Esophagus (tissue), 2 donors: ENCODE measurements around the gene RBM46. TPM values are rescaled to one million over a fixed set of nuclear protein-coding genes. Genes with fewer than 3 reads are reported as not detected.
"Not testable (repeated sequence)": the region's sequence is repeated elsewhere in the genome, so short reads cannot be mapped to it uniquely, and the experiment has no call there.

ENCODE experiments used
- H3K27ac ChIP-seq, 2 donors: one replicate each; pipeline ENCODE4 v1.5.1; 2013; ENCODE audit warnings: low read depth in 2 of 2, mild to moderate bottlenecking in 2 of 2, inconsistent platforms in 1 of 2, low read length in 1 of 2, moderate library complexity in 1 of 2
- H3K27me3 ChIP-seq, 2 donors: one replicate each; pipeline ENCODE4 v1.6.1; 2013; ENCODE audit warnings: low read length in 2 of 2, control low read depth in 1 of 2, mild to moderate bottlenecking in 1 of 2; ENCODE audit not compliant: insufficient read depth in 2 of 2, control insufficient read depth in 1 of 2
- H3K36me3 ChIP-seq, 2 donors: one replicate each; pipeline ENCODE4 v1.6.1; 2013; ENCODE audit warnings: low read length in 1 of 2; ENCODE audit not compliant: control insufficient read depth in 2 of 2, insufficient read depth in 2 of 2
- H3K4me1 ChIP-seq, 2 donors: one replicate each; pipeline ENCODE4 v1.6.1; 2013; ENCODE audit warnings: low read length in 1 of 2; ENCODE audit not compliant: control insufficient read depth in 2 of 2, insufficient read depth in 2 of 2
- H3K4me3 ChIP-seq, 2 donors: one replicate each; pipeline ENCODE4 v1.5.1; 2013; ENCODE audit warnings: low read length in 2 of 2, mild to moderate bottlenecking in 2 of 2, low read depth in 1 of 2, moderate library complexity in 1 of 2
- H3K9me3 ChIP-seq, 2 donors: one replicate each; pipeline ENCODE4 v1.6.1; 2013; ENCODE audit warnings: mild to moderate bottlenecking in 2 of 2, low read depth in 1 of 2, low read length in 1 of 2, moderate library complexity in 1 of 2; ENCODE audit not compliant: control insufficient read depth in 2 of 2, insufficient read depth in 1 of 2
- WGBS, 2 donors: extraction: QIAGEN DNeasy Blood & Tissue Kit; methylation state at CpG; one replicate each; pipeline ENCODE4 v1.1.7; 2013; 5-methylcytosine and 5-hydroxymethylcytosine counted together
- polyA plus RNA-seq, 2 donors: library from polyadenylated mRNA; stranded (reverse); fragments of 200-250 nt; gene quantifications; one replicate each; pipeline ENCODE4 v1.2.3, GENCODE V29; 2013
- donor health status: healthy with polysubstance abuse.
- donor health status: Bipolar disorder and iron deficiency.

Gene RBM46
- polyA plus RNA-seq, 2 donors = not detected

DNA sequence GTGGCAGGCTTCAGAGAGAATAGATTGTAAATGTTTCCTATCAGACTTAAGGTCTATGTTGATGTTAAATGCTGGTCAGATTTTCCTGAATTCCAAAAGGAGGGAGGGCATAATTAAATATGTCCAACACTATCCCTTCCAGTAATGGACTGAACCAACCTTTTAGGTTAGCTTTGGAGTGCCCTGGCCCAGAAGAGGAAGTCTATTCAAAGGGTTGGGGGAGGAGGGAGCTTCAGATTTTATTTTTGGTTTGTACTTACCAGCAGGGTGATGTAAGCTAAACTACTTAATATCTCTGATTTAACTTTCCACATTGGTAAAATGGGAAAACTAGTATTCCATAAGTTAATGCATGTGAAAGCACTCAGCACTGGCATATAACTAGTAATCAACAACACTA lies 91.1 kb downstream of the RBM46 start:
- no peak overlapping the region for H3K4me3 ChIP-seq
- H3K9me3 ChIP-seq = no peaks in the 10 kb centered on the region
- H3K27ac ChIP-seq = no peak overlapping the region
- no peaks in the 10 kb centered on the region for H3K4me1 ChIP-seq
- no peaks in the 10 kb centered on the region for H3K27me3 ChIP-seq
- H3K36me3 ChIP-seq = no peaks in the 10 kb centered on the region

DNA sequence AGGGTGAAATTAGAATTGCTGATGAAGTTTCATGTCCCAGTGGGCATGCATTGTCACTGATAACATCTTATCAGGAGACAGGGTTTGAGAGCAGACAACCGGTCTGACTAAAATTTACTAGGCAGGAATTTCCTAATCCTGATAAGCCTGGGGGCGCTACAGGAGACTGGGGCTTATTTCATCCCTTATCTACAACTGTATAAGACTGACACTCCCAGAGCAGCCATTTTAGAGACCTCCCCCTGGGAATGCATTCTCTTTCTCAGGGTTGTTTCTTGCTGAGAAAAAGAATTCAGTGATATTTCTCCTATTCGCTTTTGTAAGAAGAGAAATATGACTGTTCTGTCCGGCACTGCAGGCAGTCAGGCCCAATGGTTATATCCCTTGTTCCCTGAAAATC lies 93.0 kb downstream of the RBM46 start:
- not testable (repeated sequence) for H3K4me3 ChIP-seq, H3K9me3 ChIP-seq, H3K36me3 ChIP-seq, H3K4me1 ChIP-seq, H3K27me3 ChIP-seq, H3K27ac ChIP-seq
- 77 to 85% methylated on average over 4 of the region's 4 CpGs for WGBS, 2 donors

- Histone ChIP-seq H3K27ac (no peak overlapping the region), H3K4me1 (no peaks in the 10 kb centered on the region), H3K4me3 (no peak overlapping the region), H3K36me3 (no peaks in the 10 kb centered on the region), H3K27me3 (no peaks in the 10 kb centered on the region), H3K9me3 (peaks cover 2 to 3% of the 10 kb centered on the region in 2 donors)
- WGBS, 2 donors = 47 to 52% methylated on average over 8 of the region's 8 CpGs
Observed at GRCh38 chr4:154877110-154877760, 96.2 kb downstream of the RBM46 start.

Other genes with a start within 250 kb of the RBM46 start
- 10 to 100 TPM; 28.9 to 56.0 TPM for gene PLRG1, start 230.9 kb upstream of the RBM46 start, polyA plus RNA-seq
- gene FGB, start 218.3 kb upstream of the RBM46 start, polyA plus RNA-seq = not detected
- gene FGA, start 190.5 kb upstream of the RBM46 start, polyA plus RNA-seq = not detected
- gene FGG, start 168.6 kb upstream of the RBM46 start, polyA plus RNA-seq = not detected
- under 1 TPM; 0.07 to 0.16 TPM for gene LRAT, start 37.3 kb upstream of the RBM46 start, polyA plus RNA-seq